ENCODE results near the gene SYCP3.

Gene SYCP3

DNA sequence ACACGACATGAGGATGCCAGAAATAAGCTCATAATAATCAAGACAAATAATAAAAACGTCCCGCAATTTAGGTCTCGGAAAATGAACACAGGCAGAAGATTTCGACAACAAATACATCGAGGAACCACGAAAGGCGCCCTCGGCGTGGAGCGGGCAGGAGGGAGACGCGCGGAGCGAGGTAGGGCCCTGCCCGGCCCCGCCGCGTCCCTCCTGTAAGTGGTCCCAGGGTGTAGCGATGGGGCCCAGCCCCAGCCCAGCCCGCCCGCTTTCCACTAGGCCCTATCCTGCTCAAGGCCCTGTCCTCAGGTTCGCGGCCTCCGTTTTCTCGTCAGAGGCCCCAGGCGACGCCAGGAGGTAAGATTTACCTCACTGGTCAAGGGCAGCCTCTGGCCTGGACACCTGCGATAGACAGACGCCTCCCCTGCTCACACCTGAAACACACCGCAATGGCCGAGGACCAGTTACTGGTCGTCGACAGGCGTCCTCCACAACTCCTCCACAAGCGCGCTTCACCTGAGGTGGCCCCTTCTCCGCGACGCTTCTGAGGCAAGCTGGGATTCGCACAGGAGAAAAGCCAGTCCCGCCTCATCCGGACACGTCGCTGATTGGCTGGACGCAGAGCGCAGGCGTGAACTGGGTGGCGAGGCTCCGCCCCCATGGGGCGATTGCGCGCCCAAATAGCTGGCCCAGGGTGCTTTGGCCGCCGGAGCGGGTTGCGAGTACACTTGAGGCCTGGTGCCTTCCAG, at the start of gene SYCP3:
TSS of gene SYCP3 (minus strand) at position 543 of the 746 bp plus-strand sequence. CDS start 1,527 bp downstream, outside the sequence.
- no peak for DNase-seq (ENCODE audit: low read depth in 1 of 2, low spot score in 1 of 2)

DNA sequence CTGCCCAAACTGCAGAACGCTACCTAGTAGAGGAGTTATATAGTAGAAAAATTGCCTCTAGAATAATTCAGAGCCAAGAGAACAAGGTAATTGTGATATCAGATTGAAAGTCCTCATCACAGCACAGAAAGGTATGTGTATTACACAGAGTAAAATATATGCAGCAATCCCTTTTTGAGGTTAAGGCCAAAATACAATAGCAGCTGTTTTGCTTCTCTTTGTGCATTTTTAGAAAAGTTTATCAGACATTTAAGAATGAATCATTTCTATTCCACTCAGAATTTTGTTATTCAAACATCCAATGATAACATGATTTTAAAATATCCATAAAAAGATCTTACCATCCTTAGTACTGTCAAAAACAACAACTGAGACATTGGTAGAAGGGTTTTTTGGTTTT, 46.4 kb upstream of the SYCP3 start:
- DNase-seq (ENCODE audit: low read depth in 1 of 2, low spot score in 1 of 2): no peak

DNA sequence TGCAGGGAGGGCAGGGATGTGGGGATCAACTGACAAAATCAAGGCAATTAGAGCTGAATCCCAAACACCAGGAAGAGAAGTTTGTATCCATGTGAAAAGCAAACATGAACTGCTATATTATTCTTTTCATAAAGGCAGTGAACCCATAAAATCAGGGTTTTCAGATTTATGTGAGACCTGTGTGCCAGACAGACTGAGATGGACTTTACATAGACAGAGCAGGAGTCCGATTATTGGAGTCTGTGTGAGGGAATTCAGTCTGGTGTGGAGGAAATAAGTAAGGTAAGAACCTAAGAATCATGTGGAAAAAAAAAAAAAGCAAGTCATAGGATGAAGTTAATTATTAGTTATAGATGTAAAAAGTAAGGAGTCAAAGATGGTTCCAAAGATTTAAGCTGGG, 45.1 kb upstream of the SYCP3 start:
- DNase-seq (ENCODE audit: low read depth in 1 of 2, low spot score in 1 of 2): no peak

DNA sequence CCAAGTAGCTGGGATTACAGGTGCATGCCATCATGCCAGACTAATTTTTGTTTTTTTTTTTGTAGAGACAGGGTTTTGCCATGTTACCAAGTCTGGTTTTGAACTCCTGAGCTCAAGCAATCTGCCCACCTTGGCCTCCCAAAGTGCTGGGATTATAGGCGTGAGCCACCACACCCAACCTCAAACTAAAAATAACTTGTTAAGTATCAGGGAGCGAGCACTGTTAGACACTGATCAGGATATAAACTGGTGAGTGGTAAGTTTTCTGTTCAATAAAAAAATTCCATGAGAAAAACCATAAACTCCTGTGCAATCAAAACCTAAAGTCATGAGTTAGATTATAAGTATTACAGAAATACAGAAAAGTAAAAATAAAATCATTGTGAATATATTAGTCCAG, 44.6 kb upstream of the SYCP3 start:
- no peak for DNase-seq (ENCODE audit: low read depth in 1 of 2, low spot score in 1 of 2)

DNA sequence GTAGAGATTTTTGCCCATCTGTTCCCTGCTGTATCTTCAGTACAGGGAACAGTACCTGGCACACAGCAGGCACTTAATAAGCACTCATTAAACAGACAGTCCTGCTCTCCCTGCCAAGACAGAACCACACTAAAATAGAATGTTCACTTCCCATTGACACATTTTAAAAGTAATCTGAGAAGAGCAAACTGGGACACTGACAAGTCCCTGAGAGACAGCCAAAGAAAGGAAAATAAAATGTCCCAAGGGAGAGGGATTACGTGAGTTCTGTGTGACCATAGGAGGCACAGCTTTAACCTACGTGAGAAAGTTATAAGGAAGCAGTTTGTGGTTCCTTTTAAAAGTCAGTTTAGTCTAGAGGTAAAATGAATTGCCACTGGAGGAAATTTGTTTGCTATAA, 43.9 kb upstream of the SYCP3 start:
- DNase-seq (ENCODE audit: low read depth in 1 of 2, low spot score in 1 of 2): no peak

DNA sequence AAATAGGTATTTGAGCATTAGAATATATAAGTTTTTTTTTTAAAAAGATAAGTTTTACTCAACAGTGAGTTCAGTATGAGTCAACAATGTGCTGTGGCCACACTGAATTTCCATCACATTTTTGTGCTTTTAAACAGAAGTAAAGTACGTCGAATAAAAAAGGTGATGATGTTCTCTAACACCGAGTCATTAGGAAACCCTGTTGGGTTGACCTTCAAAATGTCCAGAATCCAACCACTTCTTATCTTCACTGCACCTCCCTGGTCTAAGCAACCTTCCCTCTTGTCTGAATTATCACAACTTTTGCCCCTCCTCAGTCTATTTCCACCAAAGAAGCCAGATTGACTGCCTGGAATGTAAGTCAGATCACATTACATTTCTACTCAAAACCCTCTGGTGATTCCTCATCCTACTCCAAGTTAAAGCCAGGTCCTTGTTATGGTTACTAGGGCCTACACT, 43.0 kb upstream of the SYCP3 start:
- no peak for DNase-seq (ENCODE audit: low read depth in 1 of 2, low spot score in 1 of 2)

DNA sequence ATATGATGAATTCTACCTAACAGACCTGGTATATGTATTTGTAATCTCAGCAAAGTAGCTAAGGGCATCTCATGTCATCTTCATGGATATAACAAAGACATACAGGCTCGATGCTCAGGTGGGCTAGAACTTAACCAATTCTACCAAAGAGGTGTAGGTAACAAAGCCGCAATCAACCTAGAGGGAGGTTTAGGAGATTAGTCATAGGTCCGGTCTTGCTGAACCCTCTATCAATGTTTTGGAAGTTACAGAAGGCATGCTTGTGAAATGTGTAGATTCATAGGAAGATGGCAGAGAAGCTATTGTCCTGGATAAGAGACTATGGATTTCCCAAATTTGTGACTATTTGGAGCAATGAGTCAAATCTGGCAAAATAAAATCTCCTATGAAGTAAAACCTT, 42.6 kb upstream of the SYCP3 start:
- DNase-seq (ENCODE audit: low read depth in 1 of 2, low spot score in 1 of 2): no peak

DNA sequence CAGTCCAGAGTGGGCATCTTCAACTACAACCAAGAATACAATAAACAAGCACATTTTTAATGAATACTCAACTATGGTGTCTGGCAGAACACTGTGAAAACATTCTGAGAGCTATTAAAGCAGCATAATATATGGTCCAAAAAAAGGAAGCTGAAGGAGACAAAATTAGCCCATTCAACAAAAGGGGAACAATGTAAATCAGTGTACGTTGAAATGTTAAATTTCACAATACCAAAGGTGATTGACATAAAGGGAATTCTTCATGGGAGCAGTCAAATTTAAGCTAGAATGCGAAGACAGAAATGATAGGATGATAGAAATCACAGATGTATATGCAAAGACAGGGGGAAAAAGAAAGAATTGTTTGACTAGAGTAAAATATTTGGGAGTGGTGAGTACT, 41.3 kb upstream of the SYCP3 start:
- no peak for DNase-seq (ENCODE audit: low read depth in 1 of 2, low spot score in 1 of 2)

DNA sequence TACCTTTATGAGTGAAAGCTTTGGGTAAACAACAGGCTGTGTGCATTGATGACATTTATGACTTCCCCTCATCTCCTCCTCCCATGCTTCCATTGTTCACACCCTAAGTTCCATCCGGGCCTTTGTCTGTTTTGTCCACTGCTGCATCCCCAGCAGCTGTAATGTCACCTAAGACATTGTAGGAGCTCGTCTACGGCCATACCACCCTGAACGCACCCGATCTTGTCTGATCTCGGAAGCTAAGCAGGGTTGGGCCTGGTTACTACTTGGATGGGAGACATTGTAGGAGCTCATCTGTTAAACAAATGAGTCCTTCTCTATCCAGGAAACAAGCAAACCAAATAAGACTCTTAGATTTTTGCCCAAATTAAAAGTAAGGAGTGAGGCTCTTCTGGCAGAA, 40.4 kb upstream of the SYCP3 start:
- no peak for DNase-seq (ENCODE audit: low read depth in 1 of 2, low spot score in 1 of 2)

DNA sequence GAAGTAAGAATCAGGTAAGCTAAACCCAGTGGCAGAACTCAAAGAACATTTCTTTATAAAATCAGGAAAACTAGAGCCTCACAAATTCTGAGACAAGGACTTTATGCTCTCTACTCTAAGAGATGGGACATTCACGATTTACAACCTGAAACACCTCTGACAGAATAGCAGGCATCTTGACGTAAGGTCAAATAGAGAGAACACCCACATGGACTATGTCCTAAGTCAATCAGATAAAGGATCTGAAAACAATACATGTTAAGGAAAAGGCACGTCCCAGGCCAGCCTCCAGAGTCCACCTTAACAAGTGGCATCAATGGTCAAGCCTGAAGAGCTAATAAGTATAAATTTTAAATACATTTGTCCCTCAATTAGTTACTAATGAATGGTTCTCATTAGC, 39.9 kb upstream of the SYCP3 start:
- no peak for DNase-seq (ENCODE audit: low read depth in 1 of 2, low spot score in 1 of 2)

DNA sequence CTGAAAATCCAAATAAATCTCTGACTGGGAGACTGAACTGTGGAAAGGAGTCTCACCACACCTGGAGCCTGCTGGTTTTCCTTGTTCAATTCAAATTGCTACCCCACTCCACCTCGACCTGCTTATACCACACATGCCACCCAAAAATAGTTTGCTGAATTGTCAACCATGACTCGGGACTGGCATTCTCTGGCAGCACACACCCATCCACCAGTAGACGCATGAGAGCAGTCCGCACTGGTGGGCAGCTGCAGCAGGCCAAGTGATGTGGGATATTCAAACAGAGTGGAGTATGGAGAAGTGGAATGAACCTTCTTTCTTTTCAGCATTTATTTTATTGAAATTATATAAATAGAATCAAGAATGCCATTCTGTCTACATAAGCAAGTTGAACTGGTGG, 38.7 kb upstream of the SYCP3 start:
- no peak for DNase-seq (ENCODE audit: low read depth in 1 of 2, low spot score in 1 of 2)

DNA sequence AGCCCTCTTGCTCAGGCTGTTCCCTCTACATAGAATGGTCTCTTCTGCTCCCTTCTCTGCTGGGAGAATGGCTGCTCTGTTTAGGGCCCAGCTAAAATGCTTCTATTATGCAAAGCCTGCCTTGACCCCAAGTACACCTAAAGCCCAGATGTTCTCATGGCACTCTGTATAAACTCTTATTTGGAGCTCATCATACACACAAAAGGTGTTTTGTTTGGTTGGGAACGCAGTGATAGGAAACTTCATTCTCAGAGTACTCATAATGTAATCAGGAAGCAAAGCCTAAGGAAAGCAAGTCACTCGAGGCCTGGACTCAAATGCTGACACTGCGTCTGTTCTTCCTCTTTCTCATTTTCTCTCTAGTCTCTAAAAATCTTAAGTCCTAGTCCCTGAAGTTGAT, 38.2 kb upstream of the SYCP3 start:
- DNase-seq (ENCODE audit: low read depth in 1 of 2, low spot score in 1 of 2): no peak

DNA sequence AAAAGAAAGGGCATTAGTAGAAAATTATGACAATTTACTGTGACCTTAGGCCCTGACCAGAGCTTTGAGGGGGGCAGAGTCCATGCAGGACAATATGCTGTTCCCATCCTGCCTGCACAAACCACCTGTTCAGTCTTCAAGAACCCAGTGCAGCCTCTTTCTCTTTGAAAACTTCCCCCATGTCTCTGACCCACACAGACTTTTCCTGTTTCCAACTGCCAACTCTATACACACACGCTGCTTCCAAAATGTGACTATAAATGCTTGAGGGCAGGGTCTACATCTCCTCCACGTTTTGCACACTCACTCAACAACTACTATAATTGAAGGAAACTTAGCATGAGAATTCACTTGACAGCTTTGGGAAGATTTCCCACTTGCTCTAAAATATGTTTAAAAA, 36.6 kb upstream of the SYCP3 start:
- DNase-seq (ENCODE audit: low read depth in 1 of 2, low spot score in 1 of 2): no peak

DNA sequence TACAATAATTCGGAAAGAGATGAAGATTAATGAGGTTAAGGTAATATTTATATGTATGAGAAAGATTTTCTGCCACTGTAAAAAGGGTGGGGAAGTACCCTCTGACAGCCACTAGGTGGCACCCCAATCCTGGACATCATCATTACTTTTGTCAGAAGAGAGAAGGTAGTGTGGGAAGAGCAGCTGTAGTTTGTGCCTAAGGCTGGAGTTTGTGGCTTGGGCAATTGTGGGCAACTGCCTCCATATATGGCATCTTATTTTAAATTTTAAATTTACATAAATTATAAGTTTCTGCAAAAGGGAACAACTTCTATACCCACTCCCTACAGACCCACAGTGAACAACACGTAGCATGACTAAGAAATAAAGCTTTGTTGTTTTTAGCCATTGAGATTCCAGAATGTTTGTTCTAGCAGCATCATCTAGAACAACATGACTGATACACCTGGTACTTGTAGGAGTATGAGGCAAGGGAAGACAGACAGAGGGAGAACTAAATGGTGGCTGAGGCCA, 34.4 kb upstream of the SYCP3 start:
- DNase-seq (ENCODE audit: low read depth in 1 of 2, low spot score in 1 of 2): peak; percentile 21 to 49

DNA sequence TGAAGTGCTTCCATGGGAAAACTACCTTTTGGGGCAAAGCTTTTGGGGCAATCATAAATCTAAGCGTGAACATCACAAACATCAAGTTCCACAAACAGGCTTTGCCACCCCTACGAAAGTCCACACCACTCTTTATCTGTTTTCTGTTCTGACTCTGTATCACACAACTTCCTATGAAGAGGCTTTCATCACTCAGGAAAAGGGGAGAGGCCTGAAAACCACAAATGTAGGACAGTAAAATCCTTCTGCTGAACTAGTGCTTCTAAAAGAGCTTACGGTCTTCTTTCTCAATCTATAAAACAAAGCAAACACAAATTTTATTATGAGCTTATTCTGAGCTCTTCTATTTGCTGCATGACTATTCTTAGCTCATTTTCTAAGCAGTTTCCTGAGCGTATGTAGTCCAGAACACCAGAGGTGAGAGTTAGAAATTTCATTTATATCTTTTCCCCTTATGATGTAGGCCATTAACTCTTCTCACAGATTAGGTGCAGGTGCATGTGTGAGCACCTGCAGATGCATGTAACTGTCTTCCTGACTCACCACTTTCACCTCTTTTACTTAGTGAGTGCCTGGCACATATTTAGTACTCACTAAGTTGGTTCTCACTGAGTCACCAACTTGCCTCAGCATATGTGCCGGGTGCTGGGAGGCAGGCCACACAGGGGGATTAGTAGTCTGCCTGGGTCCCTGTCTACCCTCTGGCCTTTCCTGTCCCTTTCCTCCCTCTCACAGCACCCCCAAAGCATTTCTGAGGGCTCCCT, 32.9 kb upstream of the SYCP3 start:
- DNase-seq (ENCODE audit: low read depth in 1 of 2, low spot score in 1 of 2): no peak

DNA sequence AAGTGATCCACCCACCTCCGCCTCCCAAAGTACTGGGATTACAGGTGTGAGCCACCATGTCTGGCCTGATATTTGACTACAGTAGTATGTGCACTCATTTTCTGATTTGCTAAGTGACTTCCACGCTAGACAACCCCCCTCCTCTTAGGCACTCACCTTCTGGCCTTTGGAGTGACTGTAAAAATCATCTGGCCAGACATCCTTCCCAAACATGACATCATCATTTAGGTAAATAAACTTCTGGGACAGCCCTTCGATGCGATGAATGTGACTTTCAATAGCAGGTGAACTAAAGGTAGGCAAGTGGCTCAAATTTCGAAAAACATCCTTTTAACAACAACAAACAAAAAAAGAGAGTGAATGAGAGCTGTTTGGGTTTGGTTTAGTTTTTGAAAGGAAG, 30.6 kb upstream of the SYCP3 start:
- DNase-seq (ENCODE audit: low read depth in 1 of 2, low spot score in 1 of 2): no peak

DNA sequence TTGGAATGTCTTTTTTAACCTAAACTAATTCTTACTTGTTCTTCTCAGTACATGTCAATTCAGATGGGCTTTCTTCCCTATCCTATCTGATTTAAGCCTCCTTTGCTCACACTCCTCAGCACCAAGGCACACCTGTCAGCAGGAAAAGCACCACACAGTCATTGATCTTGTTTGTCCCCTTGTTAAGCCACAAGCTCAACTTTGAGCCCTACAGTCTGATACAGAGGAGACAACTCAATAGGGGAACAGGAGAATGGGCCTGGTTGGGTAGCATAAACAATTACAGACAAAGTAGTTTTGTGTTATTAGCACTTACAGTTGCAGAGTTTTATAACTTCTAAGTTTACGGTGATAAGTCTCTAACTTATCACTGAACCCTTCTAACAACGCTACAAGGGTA, 29.5 kb upstream of the SYCP3 start:
- DNase-seq (ENCODE audit: low read depth in 1 of 2, low spot score in 1 of 2): no peak

DNA sequence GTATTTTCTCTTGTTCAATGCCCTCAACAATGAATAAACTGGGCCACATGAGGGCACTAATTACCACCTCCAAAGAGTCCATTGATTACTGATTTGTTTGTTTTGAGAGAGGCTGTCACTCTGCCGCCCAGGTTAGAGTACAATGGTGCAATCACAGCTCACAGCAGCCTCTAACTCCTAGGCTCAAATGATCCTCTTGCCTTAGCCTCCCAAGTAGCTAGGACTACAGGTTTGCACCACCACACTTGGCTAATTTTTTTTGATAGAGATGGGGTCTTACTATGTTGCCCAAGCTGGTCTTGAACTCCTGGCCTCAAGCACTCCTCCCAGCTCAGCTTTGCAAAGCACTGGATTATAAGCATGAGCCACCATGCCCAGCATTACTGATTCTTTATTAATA, 28.3 kb upstream of the SYCP3 start:
- no peak for DNase-seq (ENCODE audit: low read depth in 1 of 2, low spot score in 1 of 2)

DNA sequence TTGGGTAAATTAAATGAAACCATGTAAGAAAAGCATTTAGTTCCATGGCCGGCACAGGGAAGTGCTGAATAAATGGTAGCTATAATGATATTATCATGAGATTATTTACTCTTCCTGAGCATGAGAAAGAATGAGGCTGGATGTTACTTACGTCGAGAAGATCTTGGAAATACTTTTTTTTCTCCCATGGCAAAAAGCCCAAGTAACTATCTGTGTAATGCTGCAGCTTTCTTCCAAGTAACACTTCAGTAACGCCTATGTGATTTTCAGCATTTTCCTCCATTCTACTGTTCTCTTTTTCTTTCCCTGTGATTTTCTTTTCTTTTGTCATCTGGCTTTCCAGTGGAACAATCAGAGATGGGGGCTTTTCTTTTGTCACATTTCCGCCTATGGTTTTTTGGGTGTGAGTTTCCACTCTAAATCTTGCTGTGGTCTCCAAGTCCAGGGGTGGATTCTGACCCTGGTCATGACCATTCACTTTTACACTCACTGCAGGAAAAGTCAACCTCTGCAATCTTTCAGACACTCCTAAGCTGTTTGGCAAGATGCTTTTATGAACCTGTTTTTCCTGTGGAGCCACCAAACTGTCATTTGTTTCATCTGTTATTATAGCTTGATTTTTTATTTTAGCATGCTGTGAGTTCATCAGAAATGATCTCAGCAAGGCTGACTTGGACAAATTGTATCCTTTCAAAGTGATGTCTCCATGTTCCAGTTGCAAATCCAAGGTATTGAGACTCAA, 25.0 kb upstream of the SYCP3 start:
- no peak for DNase-seq (ENCODE audit: low read depth in 1 of 2, low spot score in 1 of 2)

DNA sequence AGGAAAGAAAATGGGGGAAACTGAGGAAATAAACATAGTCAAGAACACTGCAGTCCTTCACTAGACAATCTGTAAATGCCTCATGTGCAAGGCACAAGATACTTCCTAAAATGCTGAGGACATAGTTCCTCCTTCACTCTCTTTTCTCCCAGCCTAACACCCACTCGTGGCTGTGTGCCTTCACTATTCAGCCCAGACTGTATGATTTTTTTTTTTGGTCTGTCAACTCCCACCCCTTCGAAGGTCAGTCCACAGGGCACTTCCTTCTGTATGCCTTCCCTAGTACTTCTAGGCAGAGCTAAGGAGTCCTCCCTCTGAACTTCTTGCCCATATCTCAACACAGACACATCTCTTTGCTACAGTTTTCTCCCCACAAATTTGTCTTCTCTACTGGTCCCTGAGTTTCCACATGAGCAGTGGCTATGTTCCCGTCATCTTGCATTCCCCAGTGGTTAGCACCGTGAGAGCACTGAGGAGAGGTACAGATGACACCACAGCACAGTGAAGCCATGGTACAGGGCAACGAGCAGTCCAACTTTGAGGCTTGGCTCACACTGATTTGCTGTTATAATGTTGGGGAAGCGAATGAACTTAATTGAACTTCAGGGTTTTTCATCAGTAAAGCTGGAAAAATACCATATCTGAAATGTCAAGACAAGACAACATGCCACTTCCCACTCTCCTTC, 24.1 kb upstream of the SYCP3 start:
- DNase-seq (ENCODE audit: low read depth in 1 of 2, low spot score in 1 of 2): no peak

DNA sequence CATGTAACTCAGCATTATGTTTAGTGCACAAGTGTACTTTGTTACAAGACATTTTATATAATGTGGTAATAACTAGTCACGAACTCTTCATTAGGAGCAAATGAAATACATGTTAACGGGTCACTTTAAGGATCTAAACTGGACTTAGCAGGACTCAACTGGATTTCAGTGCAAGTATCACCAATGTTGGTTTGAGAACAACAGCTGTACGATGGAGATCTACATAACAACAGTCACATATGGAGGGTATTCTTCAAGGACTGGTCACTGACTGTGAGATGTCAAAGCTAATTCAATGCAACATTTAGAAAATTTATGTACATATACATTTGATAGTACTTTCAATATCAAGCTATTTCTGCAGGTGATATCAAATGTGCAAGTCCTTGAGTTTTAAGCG, 22.5 kb upstream of the SYCP3 start:
- no peak for DNase-seq (ENCODE audit: low read depth in 1 of 2, low spot score in 1 of 2)
